Mesothelial cell of epicardium (in vitro differentiated cells): ENCODE data around the gene PTPRCAP. TPM values are rescaled to one million over a fixed set of nuclear protein-coding genes. Genes with fewer than 3 reads are reported as not detected.

Experiments
- DNase-seq, 2 experiments: peaks; one replicate each; pipeline ENCODE4 v3.0.0; 2021; ENCODE audit warnings: low spot score in 2 of 2; ENCODE audit not compliant: unreplicated experiment in 2 of 2
- H3K27ac Mint-ChIP-seq: 2 replicates; pipeline ENCODE4 v1.8.0; 2021; ENCODE audit warnings: mixed read lengths
- H3K27me3 Mint-ChIP-seq: 2 replicates; pipeline ENCODE4 v1.8.0; 2021; ENCODE audit warnings: low read depth, mixed read lengths
- H3K36me3 Mint-ChIP-seq: 2 replicates; pipeline ENCODE4 v1.8.0; 2021; ENCODE audit warnings: mixed read lengths
- H3K4me1 Mint-ChIP-seq: 2 replicates; pipeline ENCODE4 v1.8.0; 2021; ENCODE audit warnings: mixed read lengths
- H3K4me3 Mint-ChIP-seq: 2 replicates; pipeline ENCODE4 v1.8.0; 2021; ENCODE audit warnings: mild to moderate bottlenecking, moderate library complexity, mixed read lengths
- H3K9me3 Mint-ChIP-seq: 2 replicates; pipeline ENCODE4 v1.8.0; 2021; ENCODE audit warnings: mixed read lengths
- total RNA-seq: library from RNA; stranded (reverse); gene quantifications from 3 replicates; pipeline ENCODE4 v1.2.1, GENCODE V29; 2021
- TF ChIP-seq, protein P1 (sequence below): fragments of 200-600 bp; sonication (generic); IDR thresholded peaks from one replicate; pipeline ENCODE4 v1.5.0; 2021; ENCODE audit warnings: antibody characterized with exemption; ENCODE audit not compliant: unreplicated experiment

Gene PTPRCAP
- total RNA-seq, 1 donor from 2014 or later: 1.8 TPM

DNA sequence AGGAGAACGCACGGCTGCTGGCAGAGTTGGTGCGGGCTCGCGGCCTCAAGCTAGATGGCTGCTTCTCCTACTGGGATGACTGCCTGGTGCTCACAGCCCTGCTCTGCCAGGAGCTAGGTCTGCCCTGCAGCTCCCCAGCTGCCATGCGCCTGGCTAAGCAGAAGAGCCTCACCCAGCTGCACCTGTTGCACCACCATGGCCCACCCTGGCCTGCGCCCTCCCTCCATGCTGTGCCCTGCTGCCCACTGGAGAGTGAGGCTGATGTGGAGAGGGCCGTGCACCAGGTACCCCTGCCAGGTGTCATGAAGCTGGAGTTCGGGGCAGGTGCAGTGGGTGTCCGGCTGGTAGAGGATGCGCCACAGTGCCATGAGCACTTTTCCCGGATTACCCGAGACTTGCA, 14.0 kb downstream of the PTPRCAP start:
- no peak for DNase-seq
- H3K36me3 Mint-ChIP-seq: no peaks in the 10 kb centered on the region
- H3K27ac Mint-ChIP-seq: no peak overlapping the region
- H3K9me3 Mint-ChIP-seq: no peaks in the 10 kb centered on the region
- no peak overlapping the region for H3K4me3 Mint-ChIP-seq
- TF ChIP-seq, protein P1, sequence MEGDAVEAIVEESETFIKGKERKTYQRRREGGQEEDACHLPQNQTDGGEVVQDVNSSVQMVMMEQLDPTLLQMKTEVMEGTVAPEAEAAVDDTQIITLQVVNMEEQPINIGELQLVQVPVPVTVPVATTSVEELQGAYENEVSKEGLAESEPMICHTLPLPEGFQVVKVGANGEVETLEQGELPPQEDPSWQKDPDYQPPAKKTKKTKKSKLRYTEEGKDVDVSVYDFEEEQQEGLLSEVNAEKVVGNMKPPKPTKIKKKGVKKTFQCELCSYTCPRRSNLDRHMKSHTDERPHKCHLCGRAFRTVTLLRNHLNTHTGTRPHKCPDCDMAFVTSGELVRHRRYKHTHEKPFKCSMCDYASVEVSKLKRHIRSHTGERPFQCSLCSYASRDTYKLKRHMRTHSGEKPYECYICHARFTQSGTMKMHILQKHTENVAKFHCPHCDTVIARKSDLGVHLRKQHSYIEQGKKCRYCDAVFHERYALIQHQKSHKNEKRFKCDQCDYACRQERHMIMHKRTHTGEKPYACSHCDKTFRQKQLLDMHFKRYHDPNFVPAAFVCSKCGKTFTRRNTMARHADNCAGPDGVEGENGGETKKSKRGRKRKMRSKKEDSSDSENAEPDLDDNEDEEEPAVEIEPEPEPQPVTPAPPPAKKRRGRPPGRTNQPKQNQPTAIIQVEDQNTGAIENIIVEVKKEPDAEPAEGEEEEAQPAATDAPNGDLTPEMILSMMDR: no peak
- H3K27me3 Mint-ChIP-seq: no peaks in the 10 kb centered on the region
- peaks cover 16% of the 10 kb centered on the region for H3K4me1 Mint-ChIP-seq

DNA sequence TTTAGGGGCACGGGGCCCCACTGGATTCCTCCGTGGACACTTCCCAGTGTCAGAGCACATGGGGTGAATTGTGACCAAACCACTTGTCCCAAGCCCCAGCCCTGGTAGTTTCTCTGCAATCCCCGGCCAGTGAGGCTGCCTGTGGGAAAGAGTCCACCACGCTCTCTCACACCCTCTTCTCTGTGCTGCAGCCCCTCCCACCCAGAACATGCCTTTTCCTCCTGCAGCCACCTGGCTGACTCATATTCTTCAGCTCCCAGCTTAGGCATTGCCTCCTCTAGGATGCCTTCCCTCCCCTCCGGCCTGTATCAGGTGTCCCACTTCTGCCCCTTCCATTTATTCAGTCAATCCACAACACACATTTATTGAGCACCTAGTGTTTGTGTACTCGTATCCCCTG, 14.6 kb downstream of the PTPRCAP start:
- Mint-ChIP-seq H3K36me3 (no peaks in the 10 kb centered on the region), H3K4me3 (no peak overlapping the region), H3K9me3 (no peaks in the 10 kb centered on the region), H3K27ac (no peak overlapping the region), H3K27me3 (no peaks in the 10 kb centered on the region), H3K4me1 (peaks cover 14% of the 10 kb centered on the region)
- TF ChIP-seq, protein P1: no peak
- DNase-seq: no peak

DNA sequence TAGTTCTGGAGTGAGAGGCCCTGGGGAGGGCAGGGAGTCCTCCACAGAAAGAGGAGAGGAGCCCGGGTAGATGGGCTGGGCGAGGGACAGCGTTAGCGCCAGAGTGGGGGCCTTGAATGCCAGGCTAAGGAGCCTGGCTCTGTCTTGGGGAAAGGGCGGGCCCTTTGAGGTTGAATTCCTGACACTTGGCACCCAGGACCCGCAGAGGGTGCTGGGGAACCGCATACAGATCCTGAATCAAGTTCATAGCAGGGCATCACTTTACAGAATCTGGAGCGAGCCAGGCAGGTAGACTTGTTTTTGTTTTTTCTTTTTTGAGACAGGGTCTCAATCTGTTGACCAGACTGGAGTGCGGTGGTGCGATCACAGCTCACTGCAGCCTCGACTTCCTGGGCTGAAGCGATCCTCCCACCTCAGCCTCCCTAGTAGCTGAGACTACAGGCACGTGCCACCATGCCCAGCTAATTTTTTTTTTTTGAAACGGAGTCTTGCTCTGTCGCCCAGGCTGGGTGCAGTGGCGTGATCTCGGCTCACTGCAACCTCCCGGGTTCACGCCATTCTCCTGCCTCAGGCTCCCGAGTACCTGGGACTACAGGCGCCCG, 16.0 kb downstream of the PTPRCAP start:
- Mint-ChIP-seq H3K27me3 (peaks cover 4% of the 10 kb centered on the region), H3K4me3 (peak overlapping the region; percentile 61), H3K4me1 (peaks cover 14% of the 10 kb centered on the region), H3K27ac (peak overlapping the region; percentile 75), H3K9me3 (no peaks in the 10 kb centered on the region), H3K36me3 (no peaks in the 10 kb centered on the region)
- no peak for DNase-seq
- TF ChIP-seq, protein P1: no peak

DNA sequence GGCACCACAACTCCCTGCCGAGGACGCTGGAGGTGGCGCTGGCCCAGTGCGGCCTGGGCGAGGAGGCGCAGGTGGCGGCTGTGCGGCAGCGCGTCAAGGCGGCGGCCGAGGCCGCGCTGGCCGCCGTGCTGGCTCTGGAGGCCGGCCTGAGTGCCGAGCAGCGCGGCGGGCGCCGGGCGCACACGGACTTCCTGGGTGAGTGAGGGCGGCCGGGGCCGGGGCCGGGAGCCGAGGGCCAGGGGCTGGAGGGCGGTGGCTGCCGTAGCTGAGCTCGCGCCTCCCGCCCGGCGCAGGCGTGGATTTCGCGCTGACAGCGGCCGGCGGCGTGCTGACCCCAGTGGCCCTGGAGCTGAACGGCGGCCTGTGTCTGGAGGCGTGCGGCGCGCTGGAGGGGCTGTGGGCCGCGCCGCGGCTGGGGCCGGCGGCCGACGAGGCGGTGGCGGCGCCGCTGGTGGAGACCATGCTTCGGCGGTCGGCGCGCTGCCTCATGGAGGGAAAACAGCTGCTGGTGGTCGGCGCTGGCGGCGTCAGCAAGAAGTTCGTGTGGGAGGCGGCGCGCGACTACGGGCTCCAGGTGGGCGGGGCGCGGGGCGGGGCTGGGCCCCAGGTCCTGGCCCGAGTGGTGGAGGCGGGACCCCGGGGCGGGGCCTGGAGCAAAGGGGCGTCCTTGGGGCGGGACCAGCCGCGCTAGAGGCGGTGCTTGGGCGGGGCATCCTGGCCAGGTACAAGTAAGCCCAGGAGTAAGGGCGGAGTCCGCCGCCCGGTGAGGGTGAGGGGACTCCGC, 16.6 kb downstream of the PTPRCAP start:
- peak; percentile 97 to 98 for DNase-seq
- TF ChIP-seq, protein P1: no peak
- H3K9me3 Mint-ChIP-seq: no peaks in the 10 kb centered on the region
- H3K36me3 Mint-ChIP-seq: no peaks in the 10 kb centered on the region
- peaks cover 11% of the 10 kb centered on the region for H3K27me3 Mint-ChIP-seq
- peaks cover 21% of the 10 kb centered on the region for H3K4me1 Mint-ChIP-seq
- peak overlapping the region; percentile 75 for H3K27ac Mint-ChIP-seq
- H3K4me3 Mint-ChIP-seq: peak overlapping the region; percentile 63

DNA sequence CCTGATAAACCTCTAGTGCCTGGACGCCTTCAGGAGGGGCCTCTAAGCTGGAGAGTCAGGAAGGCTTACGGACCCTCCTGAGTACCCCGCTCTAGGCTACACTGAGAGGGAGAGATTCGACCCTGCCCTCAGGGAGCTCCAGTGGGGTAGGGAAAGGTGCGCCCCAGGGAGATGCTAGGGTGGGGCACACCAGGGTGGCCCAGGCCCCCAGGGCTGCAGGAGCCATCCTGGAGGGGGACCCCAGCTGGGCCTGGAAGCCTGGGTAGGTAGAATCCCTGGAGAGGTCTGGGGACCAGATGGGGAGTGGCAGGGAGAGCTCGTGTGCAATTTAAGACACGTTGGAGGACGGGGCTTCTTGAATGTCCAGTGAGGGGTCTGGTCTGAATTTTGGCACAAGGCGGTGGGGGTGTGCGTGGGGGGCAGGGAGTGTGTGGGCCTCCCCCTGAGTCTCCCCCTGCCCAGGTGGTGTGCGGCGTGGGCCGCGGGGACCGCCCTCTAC, 17.3 kb downstream of the PTPRCAP start:
- H3K9me3 Mint-ChIP-seq: no peaks in the 10 kb centered on the region
- peaks cover 12% of the 10 kb centered on the region for H3K27me3 Mint-ChIP-seq
- no peak for DNase-seq
- H3K4me3 Mint-ChIP-seq: peak overlapping the region; percentile 63
- no peaks in the 10 kb centered on the region for H3K36me3 Mint-ChIP-seq
- TF ChIP-seq, protein P1: no peak
- H3K27ac Mint-ChIP-seq: peak overlapping the region; percentile 53
- H3K4me1 Mint-ChIP-seq: peaks cover 22% of the 10 kb centered on the region
